PFSK-1 (cell line): ENCODE measurements around the gene NOP16.

ENCODE experiments used
- POLR2AphosphoS5 ChIP-seq: IDR thresholded peaks from 2 replicates; pipeline ENCODE4 v1.6.1; 2012; ENCODE audit warnings: low read depth, mild to moderate bottlenecking, control low read depth, low read length, moderate library complexity
- TF ChIP-seq, protein P1 (sequence below), 2 experiments: IDR thresholded peaks; 2 replicates each; pipeline versions ENCODE4 v1.6.1 to v1.8.0; 2011 to 2012; ENCODE audit warnings: low read depth in 2 of 2, low read length in 2 of 2, control low read depth in 1 of 2, inconsistent platforms in 1 of 2, mild to moderate bottlenecking in 1 of 2, moderate library complexity in 1 of 2; ENCODE audit not compliant: insufficient read depth in 1 of 2

DNA sequence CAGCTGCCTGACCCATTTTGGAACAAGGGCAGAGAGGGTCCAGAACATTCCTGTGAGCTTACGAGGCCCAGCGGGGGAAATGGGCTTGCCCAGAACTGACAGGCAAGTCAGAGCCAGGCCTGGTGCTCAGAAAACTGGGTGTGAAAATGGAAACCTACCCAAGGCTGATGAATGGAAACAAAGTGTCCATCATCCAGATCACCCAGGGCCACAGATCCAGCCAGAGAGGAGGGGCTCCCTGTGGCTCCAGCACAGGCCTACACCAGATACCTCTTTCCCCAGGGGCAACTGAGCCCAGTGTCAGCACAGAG is 24.8 kb upstream of the NOP16 start:
- TF ChIP-seq, protein P1, sequence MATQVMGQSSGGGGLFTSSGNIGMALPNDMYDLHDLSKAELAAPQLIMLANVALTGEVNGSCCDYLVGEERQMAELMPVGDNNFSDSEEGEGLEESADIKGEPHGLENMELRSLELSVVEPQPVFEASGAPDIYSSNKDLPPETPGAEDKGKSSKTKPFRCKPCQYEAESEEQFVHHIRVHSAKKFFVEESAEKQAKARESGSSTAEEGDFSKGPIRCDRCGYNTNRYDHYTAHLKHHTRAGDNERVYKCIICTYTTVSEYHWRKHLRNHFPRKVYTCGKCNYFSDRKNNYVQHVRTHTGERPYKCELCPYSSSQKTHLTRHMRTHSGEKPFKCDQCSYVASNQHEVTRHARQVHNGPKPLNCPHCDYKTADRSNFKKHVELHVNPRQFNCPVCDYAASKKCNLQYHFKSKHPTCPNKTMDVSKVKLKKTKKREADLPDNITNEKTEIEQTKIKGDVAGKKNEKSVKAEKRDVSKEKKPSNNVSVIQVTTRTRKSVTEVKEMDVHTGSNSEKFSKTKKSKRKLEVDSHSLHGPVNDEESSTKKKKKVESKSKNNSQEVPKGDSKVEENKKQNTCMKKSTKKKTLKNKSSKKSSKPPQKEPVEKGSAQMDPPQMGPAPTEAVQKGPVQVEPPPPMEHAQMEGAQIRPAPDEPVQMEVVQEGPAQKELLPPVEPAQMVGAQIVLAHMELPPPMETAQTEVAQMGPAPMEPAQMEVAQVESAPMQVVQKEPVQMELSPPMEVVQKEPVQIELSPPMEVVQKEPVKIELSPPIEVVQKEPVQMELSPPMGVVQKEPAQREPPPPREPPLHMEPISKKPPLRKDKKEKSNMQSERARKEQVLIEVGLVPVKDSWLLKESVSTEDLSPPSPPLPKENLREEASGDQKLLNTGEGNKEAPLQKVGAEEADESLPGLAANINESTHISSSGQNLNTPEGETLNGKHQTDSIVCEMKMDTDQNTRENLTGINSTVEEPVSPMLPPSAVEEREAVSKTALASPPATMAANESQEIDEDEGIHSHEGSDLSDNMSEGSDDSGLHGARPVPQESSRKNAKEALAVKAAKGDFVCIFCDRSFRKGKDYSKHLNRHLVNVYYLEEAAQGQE (IDR thresholded peaks at IDR 0.05; ENCODE audit: insufficient read depth in 1 of 2, low read depth in 2 of 2, low read length in 2 of 2): no peak
- no peak for TF ChIP-seq POLR2AphosphoS5
